Hepatocyte (in vitro differentiated cells): ENCODE measurements around the gene RAB11FIP5. TPM values are rescaled to one million over a fixed set of nuclear protein-coding genes. Genes with fewer than 3 reads are reported as not detected.
A peak's percentile ranks its signal among the peaks of the same experiment; 100 is the strongest.

Experiments
- DNase-seq: peaks from one replicate; pipeline ENCODE4 v3.0.0-alpha.2; 2016; ENCODE audit warnings: low spot score
- H2AFZ ChIP-seq: fragments of 200-600 bp; sonication (generic); 2 replicates; pipeline ENCODE4 v1.6.0; 2016; ENCODE audit warnings: antibody characterized with exemption, mild to moderate bottlenecking
- H3K27ac ChIP-seq: fragments of 200-600 bp; sonication (generic); 2 replicates; pipeline ENCODE4 v1.5.1; 2016; ENCODE audit warnings: mild to moderate bottlenecking
- H3K27me3 ChIP-seq: fragments of 200-600 bp; sonication (generic); 2 replicates; pipeline ENCODE4 v1.6.1; 2016
- H3K36me3 ChIP-seq: fragments of 200-600 bp; sonication (generic); replicated peaks from 2 replicates; pipeline ENCODE4 v1.5.1; 2016; ENCODE audit warnings: low read depth; ENCODE audit not compliant: insufficient read depth
- H3K4me1 ChIP-seq: fragments of 200-600 bp; sonication (generic); 2 replicates; pipeline ENCODE4 v1.5.1; 2016; ENCODE audit warnings: mild to moderate bottlenecking, moderate library complexity; ENCODE audit not compliant: insufficient read depth
- H3K4me2 ChIP-seq: fragments of 200-600 bp; sonication (generic); 2 replicates; pipeline ENCODE4 v1.6.0; 2016
- H3K4me3 ChIP-seq: fragments of 200-600 bp; sonication (generic); 2 replicates; pipeline ENCODE4 v1.5.1; 2016; ENCODE audit warnings: mild to moderate bottlenecking
- H3K79me2 ChIP-seq: fragments of 200-600 bp; sonication (generic); 2 replicates; pipeline ENCODE4 v1.6.0; 2017; ENCODE audit warnings: mild to moderate bottlenecking
- H3K9me2 ChIP-seq: fragments of 200-600 bp; sonication (generic); replicated peaks from 2 replicates; pipeline ENCODE4 v1.6.0; 2017; ENCODE audit warnings: mild to moderate bottlenecking; ENCODE audit not compliant: insufficient read depth
- H3K9me3 ChIP-seq: fragments of 200-600 bp; sonication (generic); 2 replicates; pipeline ENCODE4 v1.5.1; 2016; ENCODE audit warnings: low read depth, mild to moderate bottlenecking
- H4K20me1 ChIP-seq: fragments of 200-600 bp; sonication (generic); 2 replicates; pipeline ENCODE4 v1.6.0; 2016; ENCODE audit warnings: mild to moderate bottlenecking; ENCODE audit not compliant: insufficient read depth, poor library complexity, severe bottlenecking
- CTCF ChIP-seq: fragments of 200-600 bp; sonication (generic); IDR thresholded peaks from 2 replicates; pipeline ENCODE4 v1.5.1; 2016; ENCODE audit warnings: antibody characterized with exemption, mild to moderate bottlenecking; ENCODE audit not compliant: poor library complexity
- EZH2 ChIP-seq: fragments of 200-600 bp; sonication (generic); IDR thresholded peaks from 2 replicates; pipeline ENCODE4 v1.6.1; 2016; ENCODE audit warnings: antibody characterized with exemption, mild to moderate bottlenecking, borderline replicate concordance
- EZH2phosphoT487 ChIP-seq: fragments of 200-600 bp; sonication (generic); IDR thresholded peaks from one replicate; pipeline ENCODE4 v1.6.1; 2018; ENCODE audit warnings: antibody characterized with exemption, mild to moderate bottlenecking, low read depth, moderate library complexity; ENCODE audit not compliant: unreplicated experiment, severe bottlenecking
- WGBS: methylation state at CpG from one replicate; pipeline ENCODE4 v1.1.6; 2016; ENCODE audit warnings: low lambda C conversion rate; ENCODE audit errors: missing lambda C conversion rate; 5-methylcytosine and 5-hydroxymethylcytosine counted together
- polyA plus RNA-seq: library from polyadenylated mRNA; unstranded; fragments of >200 nt; fragmentation: Nextera tagmentation; extraction: Ambion mirVana; gene quantifications from 2 replicates; pipeline ENCODE4 v1.2.1, GENCODE V29; 2016
- total RNA-seq: library from RNA; depleted of rRNA; stranded (reverse); fragments of >200 nt; gene quantifications from 2 replicates; pipeline ENCODE4 v1.2.3, GENCODE V29; 2014

The RAB11FIP5 gene
- total and polyA plus RNA-seq, 2 experiments from 2014 or later = 33.5 to 33.7 TPM

- TF ChIP-seq EZH2 (no peak), CTCF (no peak), EZH2phosphoT487 (no peak)
- peaks cover 17% of the 10 kb centered on the region for H3K4me1 ChIP-seq
- H3K79me2 ChIP-seq = peaks cover 5% of the 10 kb centered on the region
- no peaks in the 10 kb centered on the region for H3K9me3 ChIP-seq
- H3K36me3 ChIP-seq = no peaks in the 10 kb centered on the region
- H4K20me1 ChIP-seq = no peaks in the 10 kb centered on the region
- WGBS = 91% methylated on average over 5 of the region's 5 CpGs
- no peaks in the 10 kb centered on the region for H3K9me2 ChIP-seq
- no peak for DNase-seq
- H3K4me3 ChIP-seq = no peak overlapping the region
- no peaks in the 10 kb centered on the region for H3K27me3 ChIP-seq
- peak overlapping the region; percentile 40 for H3K4me2 ChIP-seq
- no peak overlapping the region for H2AFZ ChIP-seq
- H3K27ac ChIP-seq = peak overlapping the region; percentile 88
Measured at GRCh38 chr2:73032702-73033097, 80.0 kb downstream of the RAB11FIP5 start.

- 60% methylated on average over 9 of the region's 10 CpGs for WGBS
- Histone ChIP-seq H3K4me3 (no peak overlapping the region), H3K4me1 (peaks cover 17% of the 10 kb centered on the region), H3K36me3 (no peaks in the 10 kb centered on the region), H3K27ac (peak overlapping the region; percentile 88), H2AFZ (no peak overlapping the region), H3K27me3 (no peaks in the 10 kb centered on the region), H3K79me2 (peaks cover 5% of the 10 kb centered on the region), H3K9me2 (no peaks in the 10 kb centered on the region), H4K20me1 (no peaks in the 10 kb centered on the region), H3K4me2 (peak overlapping the region; percentile 40), H3K9me3 (no peaks in the 10 kb centered on the region)
- no peak for TF ChIP-seq EZH2
- TF ChIP-seq CTCF = no peak
- TF ChIP-seq EZH2phosphoT487 = no peak
- DNase-seq = peak; percentile 69
Measured at GRCh38 chr2:73031725-73032701, 80.7 kb downstream of the RAB11FIP5 start.

- Histone ChIP-seq H4K20me1 (no peaks in the 10 kb centered on the region), H3K4me3 (no peak overlapping the region), H3K4me2 (peak overlapping the region; percentile 40), H2AFZ (no peak overlapping the region), H3K9me3 (no peaks in the 10 kb centered on the region), H3K4me1 (peaks cover 17% of the 10 kb centered on the region), H3K27ac (peak overlapping the region; percentile 88), H3K9me2 (no peaks in the 10 kb centered on the region), H3K79me2 (peaks cover 5% of the 10 kb centered on the region), H3K27me3 (no peaks in the 10 kb centered on the region), H3K36me3 (no peaks in the 10 kb centered on the region)
- no peak for DNase-seq
- WGBS = 82% methylated on average over 3 of the region's 3 CpGs
- TF ChIP-seq CTCF (no peak), EZH2phosphoT487 (no peak), EZH2 (no peak)
Measured at GRCh38 chr2:73031095-73031678, 81.6 kb downstream of the RAB11FIP5 start.
